NCI-H2029 (cell line): ENCODE measurements around the gene VPS35.
A peak's percentile ranks its signal among the peaks of the same experiment; 100 is the strongest.
"Not testable (repeated sequence)": the region's sequence is repeated elsewhere in the genome, so short reads cannot be mapped to it uniquely, and the experiment has no call there.

Source experiments
- DNase-seq: peaks from one replicate; lab custom pipeline; 2025; lab: John Stamatoyannopoulos, UW

The VPS35 gene

GRCh38 chr16:46658925-46659324 is 30.1 kb downstream of the VPS35 start:
- DNase-seq = no peak

- no peak for DNase-seq
These were observed 37.7 kb downstream of the VPS35 start for GRCh38 chr16:46651305-46651704.

- DNase-seq = no peak
These were observed 38.7 kb downstream of the VPS35 start for GRCh38 chr16:46650254-46650623.

GRCh38 chr16:46649588-46650253 is 39.3 kb downstream of the VPS35 start:
- no peak for DNase-seq

GRCh38 chr16:46648656-46649055 is 40.3 kb downstream of the VPS35 start:
- no peak for DNase-seq

GRCh38 chr16:46638947-46639925 is 49.7 kb downstream of the VPS35 start:
- no peak for DNase-seq

- DNase-seq = peak; percentile 11
These were observed 55.9 kb downstream of the VPS35 start for GRCh38 chr16:46632778-46633733.

- DNase-seq = no peak
These were observed 59.4 kb downstream of the VPS35 start for GRCh38 chr16:46629331-46630219.

- no peak for DNase-seq
These were observed 61.2 kb downstream of the VPS35 start for GRCh38 chr16:46627746-46628145.

GRCh38 chr16:46626681-46627080 is 62.3 kb downstream of the VPS35 start:
- DNase-seq = not testable (repeated sequence)

GRCh38 chr16:46624862-46625261 is 64.1 kb downstream of the VPS35 start:
- not testable (repeated sequence) for DNase-seq

- not testable (repeated sequence) for DNase-seq
These were observed 65.3 kb downstream of the VPS35 start for GRCh38 chr16:46623707-46624106.

- DNase-seq = not testable (repeated sequence)
These were observed 65.7 kb downstream of the VPS35 start for GRCh38 chr16:46623246-46623645.

- DNase-seq = no peak
These were observed 66.9 kb downstream of the VPS35 start for GRCh38 chr16:46621934-46622676.

- DNase-seq = peak; percentile 61
These were observed 67.7 kb downstream of the VPS35 start, which contains the start of gene SHCBP1 for GRCh38 chr16:46621006-46621933. TSS of gene SHCBP1 (minus strand) at chr16:46621379. CDS start at chr16:46621359, 20 bp downstream.

- DNase-seq = no peak
These were observed 68.5 kb downstream of the VPS35 start for GRCh38 chr16:46620266-46621005.

- no peak for DNase-seq
These were observed 70.5 kb downstream of the VPS35 start for GRCh38 chr16:46618516-46618915.

- DNase-seq = no peak
These were observed 75.0 kb downstream of the VPS35 start for GRCh38 chr16:46614006-46614405.
